Prostate gland (tissue), 2 donors: ENCODE measurements around the gene SOHLH1.

Experiments used
- POLR2A ChIP-seq: fragments of 450-650 bp; IDR thresholded peaks from one replicate; pipeline ENCODE4 v1.6.1; 2016; ENCODE audit warnings: antibody characterized with exemption, mild to moderate bottlenecking
- POLR2AphosphoS5 ChIP-seq: sonication (generic); formaldehyde crosslinking; IDR thresholded peaks from one replicate; pipeline ENCODE4 v1.6.1; 2017; ENCODE audit warnings: antibody characterized with exemption
- TF ChIP-seq, protein P1 (sequence below), 4 experiments: fragments of 200-600 bp in 2 of 4; fragments of 450-650 bp in 2 of 4; sonication (generic) in 2 of 4; IDR thresholded peaks; 1 replicate in 3 of 4; 2 replicates in 1 of 4; pipeline ENCODE4 v1.5.1; 2016 to 2019; ENCODE audit warnings: antibody characterized with exemption in 4 of 4, mild to moderate bottlenecking in 2 of 4, moderate library complexity in 2 of 4

DNA sequence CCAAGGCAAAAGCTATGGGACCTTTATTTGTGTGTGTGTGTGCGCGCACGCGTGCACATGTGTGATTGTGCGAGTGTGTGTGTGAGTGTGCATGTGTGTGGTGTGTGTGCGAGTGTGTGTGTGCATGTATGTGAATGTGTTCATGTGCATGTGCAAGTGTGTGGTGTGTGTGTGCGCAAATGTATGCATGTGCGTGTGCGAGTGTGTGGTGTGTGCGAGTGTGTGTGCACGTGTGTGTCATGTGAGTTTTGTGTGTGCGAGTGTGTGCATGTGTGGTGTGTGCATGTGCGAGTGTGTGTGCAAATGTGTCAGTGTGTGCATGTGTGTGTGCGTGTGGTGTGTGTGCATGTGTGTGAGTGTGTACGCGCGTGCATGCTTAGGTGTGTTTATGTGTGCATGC lies 48.9 kb downstream of the SOHLH1 start:
- TF ChIP-seq, protein P1, sequence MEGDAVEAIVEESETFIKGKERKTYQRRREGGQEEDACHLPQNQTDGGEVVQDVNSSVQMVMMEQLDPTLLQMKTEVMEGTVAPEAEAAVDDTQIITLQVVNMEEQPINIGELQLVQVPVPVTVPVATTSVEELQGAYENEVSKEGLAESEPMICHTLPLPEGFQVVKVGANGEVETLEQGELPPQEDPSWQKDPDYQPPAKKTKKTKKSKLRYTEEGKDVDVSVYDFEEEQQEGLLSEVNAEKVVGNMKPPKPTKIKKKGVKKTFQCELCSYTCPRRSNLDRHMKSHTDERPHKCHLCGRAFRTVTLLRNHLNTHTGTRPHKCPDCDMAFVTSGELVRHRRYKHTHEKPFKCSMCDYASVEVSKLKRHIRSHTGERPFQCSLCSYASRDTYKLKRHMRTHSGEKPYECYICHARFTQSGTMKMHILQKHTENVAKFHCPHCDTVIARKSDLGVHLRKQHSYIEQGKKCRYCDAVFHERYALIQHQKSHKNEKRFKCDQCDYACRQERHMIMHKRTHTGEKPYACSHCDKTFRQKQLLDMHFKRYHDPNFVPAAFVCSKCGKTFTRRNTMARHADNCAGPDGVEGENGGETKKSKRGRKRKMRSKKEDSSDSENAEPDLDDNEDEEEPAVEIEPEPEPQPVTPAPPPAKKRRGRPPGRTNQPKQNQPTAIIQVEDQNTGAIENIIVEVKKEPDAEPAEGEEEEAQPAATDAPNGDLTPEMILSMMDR (IDR thresholded peaks at IDR 0.05) = no peak
- no peak for TF ChIP-seq POLR2AphosphoS5
- no peak for TF ChIP-seq POLR2A
